Measurements from ENCODE around the gene ST6GALNAC3.

Gene ST6GALNAC3

GRCh38 chr1:76541618-76542017 lies 467.1 kb downstream of the ST6GALNAC3 start:
- no peak for DNase-seq

GRCh38 chr1:76542359-76542758 lies 467.8 kb downstream of the ST6GALNAC3 start:
- no peak for DNase-seq

- DNase-seq, result no peak
These were observed 468.9 kb downstream of the ST6GALNAC3 start for GRCh38 chr1:76543495-76543894.

GRCh38 chr1:76546354-76546933 lies 471.9 kb downstream of the ST6GALNAC3 start:
- DNase-seq, result no peak

- no peak for DNase-seq
These were observed 473.4 kb downstream of the ST6GALNAC3 start for GRCh38 chr1:76547916-76548315.

- no peak for DNase-seq
These were observed 474.1 kb downstream of the ST6GALNAC3 start for GRCh38 chr1:76548513-76549100.

GRCh38 chr1:76554283-76554682 lies 479.7 kb downstream of the ST6GALNAC3 start:
- DNase-seq, result no peak

GRCh38 chr1:76562292-76562691 lies 487.7 kb downstream of the ST6GALNAC3 start:
- no peak for DNase-seq

- DNase-seq, result no peak
These were observed 494.2 kb downstream of the ST6GALNAC3 start for GRCh38 chr1:76568573-76569238.

GRCh38 chr1:76571248-76571647 lies 496.7 kb downstream of the ST6GALNAC3 start:
- no peak for DNase-seq

GRCh38 chr1:76572229-76572628 lies 497.7 kb downstream of the ST6GALNAC3 start:
- DNase-seq, result no peak

GRCh38 chr1:76576876-76577524 lies 502.5 kb downstream of the ST6GALNAC3 start:
- no peak for DNase-seq

- DNase-seq, result peak; percentile 97
These were observed 503.1 kb downstream of the ST6GALNAC3 start for GRCh38 chr1:76577525-76578185.

GRCh38 chr1:76580206-76580605 lies 505.7 kb downstream of the ST6GALNAC3 start:
- DNase-seq, result no peak

- no peak for DNase-seq
These were observed 507.2 kb downstream of the ST6GALNAC3 start for GRCh38 chr1:76581712-76582111.

- no peak for DNase-seq
These were observed 508.8 kb downstream of the ST6GALNAC3 start for GRCh38 chr1:76583235-76583868.

- DNase-seq, result no peak
These were observed 509.4 kb downstream of the ST6GALNAC3 start for GRCh38 chr1:76583875-76584477.

- no peak for DNase-seq
These were observed 511.6 kb downstream of the ST6GALNAC3 start for GRCh38 chr1:76585980-76586674.

- no peak for DNase-seq
These were observed 512.7 kb downstream of the ST6GALNAC3 start for GRCh38 chr1:76587212-76587611.

GRCh38 chr1:76591461-76591860 lies 516.9 kb downstream of the ST6GALNAC3 start:
- DNase-seq, result no peak

GRCh38 chr1:76591963-76592362 lies 517.4 kb downstream of the ST6GALNAC3 start:
- DNase-seq, result no peak

- no peak for DNase-seq
These were observed 518.6 kb downstream of the ST6GALNAC3 start for GRCh38 chr1:76593141-76593540.

Data from NCI-H1694 treated with DMSO at 0.1 percent for 48 hours (cell line).